Immature natural killer cell (primary cell): ENCODE measurements around the gene LIN54. TPM values are rescaled to one million over a fixed set of nuclear protein-coding genes. Genes with fewer than 3 reads are reported as not detected.

ENCODE experiments used
- DNase-seq, 3 donors: peaks; one replicate each; pipeline ENCODE4 v3.0.0; 2022; ENCODE audit warnings: mixed read lengths in 1 of 3
- H3K27ac Mint-ChIP-seq, 6 donors: one replicate each; pipeline ENCODE4 v1.8.0; 2020; ENCODE audit warnings: mixed read lengths in 6 of 6, mild to moderate bottlenecking in 5 of 6, inconsistent platforms in 4 of 6, moderate library complexity in 3 of 6
- H3K27me3 Mint-ChIP-seq, 3 donors: one replicate each; pipeline ENCODE4 v1.8.0; 2020 to 2021; ENCODE audit warnings: low read depth in 3 of 3, mild to moderate bottlenecking in 3 of 3, mixed read lengths in 3 of 3, moderate library complexity in 3 of 3, inconsistent platforms in 1 of 3
- H3K36me3 Mint-ChIP-seq, 3 donors: one replicate each; pipeline ENCODE4 v1.8.0; 2020; ENCODE audit warnings: mixed read lengths in 3 of 3, inconsistent platforms in 2 of 3, mild to moderate bottlenecking in 2 of 3
- H3K4me1 Mint-ChIP-seq, 2 donors: one replicate each; pipeline ENCODE4 v1.8.0; 2020; ENCODE audit warnings: inconsistent platforms in 2 of 2, mild to moderate bottlenecking in 2 of 2, mixed read lengths in 2 of 2, moderate library complexity in 1 of 2
- H3K4me3 Mint-ChIP-seq, 5 donors: one replicate each; pipeline ENCODE4 v1.8.0; 2020; ENCODE audit warnings: mild to moderate bottlenecking in 5 of 5, mixed read lengths in 5 of 5, inconsistent platforms in 3 of 5, moderate library complexity in 3 of 5
- H3K9me3 Mint-ChIP-seq, 6 donors: one replicate each; pipeline ENCODE4 v1.8.0; 2020; ENCODE audit warnings: mild to moderate bottlenecking in 6 of 6, mixed read lengths in 6 of 6, inconsistent platforms in 4 of 6, moderate library complexity in 3 of 6
- polyA plus RNA-seq, 3 donors: library from polyadenylated mRNA; unstranded; fragments of 300-500 nt; fragmentation: Illumina TruSeq; gene quantifications; one replicate each; pipeline ENCODE4 v1.2.3, GENCODE V29; 2021

The LIN54 gene
- polyA plus RNA-seq, 3 donors from 2014 or later = 5.5 to 13.1 (median 6.9) TPM

DNA sequence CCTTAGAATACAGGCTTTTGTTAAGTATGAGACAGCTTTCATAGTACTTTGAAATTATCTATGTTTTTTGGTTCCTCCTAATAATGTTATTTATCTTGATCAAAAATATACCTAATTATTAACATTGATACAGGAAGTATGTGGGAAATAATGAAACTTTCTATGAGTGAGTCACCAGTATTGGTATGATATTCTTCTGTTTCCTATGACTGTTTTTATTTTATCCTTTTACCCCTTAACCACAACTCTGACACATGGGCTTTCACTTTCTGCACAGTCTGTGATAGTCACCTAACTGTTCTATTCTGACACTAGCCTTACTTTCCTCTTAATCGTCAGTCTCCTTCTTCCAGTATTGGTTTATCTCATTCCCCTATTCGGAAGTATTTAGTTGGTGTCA, 105.4 kb downstream of the LIN54 start:
- DNase-seq = peak; percentile 39 to 58 (median 42)
- peaks cover 0 to 4% (median 0%) of the 10 kb centered on the region in 3 donors for H3K27me3 Mint-ChIP-seq
- H3K4me1 Mint-ChIP-seq = peaks cover 7 to 16% of the 10 kb centered on the region in 2 donors
- H3K9me3 Mint-ChIP-seq = no peaks in the 10 kb centered on the region
- H3K36me3 Mint-ChIP-seq = peaks cover 3 to 10% (median 4%) of the 10 kb centered on the region in 3 donors
- H3K4me3 Mint-ChIP-seq = peak overlapping the region in 3 of 5 donors; percentile 8 to 55 (median 12)
- peak overlapping the region; percentile 23 to 85 (median 56) for H3K27ac Mint-ChIP-seq

DNA sequence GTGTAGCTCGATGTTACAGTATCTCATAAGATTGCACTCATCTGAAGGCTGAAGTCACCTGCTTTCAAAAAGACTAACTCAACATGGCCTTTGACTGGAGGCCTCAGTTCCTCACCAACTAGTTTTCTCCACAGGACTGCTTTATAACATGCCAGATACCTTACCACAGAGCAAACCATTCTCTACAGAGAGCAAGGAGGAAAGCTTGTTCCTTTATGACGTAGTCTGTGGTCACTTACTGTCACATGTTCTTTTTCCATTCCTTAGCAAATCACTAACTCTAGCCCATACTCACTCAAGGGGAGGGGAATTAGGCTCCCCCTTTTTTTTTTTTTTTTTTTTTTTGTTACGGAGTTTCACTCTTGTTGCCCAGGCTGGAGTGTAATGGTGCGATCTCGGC, 106.9 kb downstream of the LIN54 start:
- H3K4me1 Mint-ChIP-seq = peaks cover 7 to 16% of the 10 kb centered on the region in 2 donors
- DNase-seq = no peak
- peaks cover 0 to 4% (median 0%) of the 10 kb centered on the region in 3 donors for H3K27me3 Mint-ChIP-seq
- no peak overlapping the region for H3K4me3 Mint-ChIP-seq
- peak overlapping the region in 2 of 6 donors; percentile 15 to 18 for H3K27ac Mint-ChIP-seq
- peaks cover 3 to 4% (median 4%) of the 10 kb centered on the region in 3 donors for H3K36me3 Mint-ChIP-seq
- no peaks in the 10 kb centered on the region for H3K9me3 Mint-ChIP-seq

DNA sequence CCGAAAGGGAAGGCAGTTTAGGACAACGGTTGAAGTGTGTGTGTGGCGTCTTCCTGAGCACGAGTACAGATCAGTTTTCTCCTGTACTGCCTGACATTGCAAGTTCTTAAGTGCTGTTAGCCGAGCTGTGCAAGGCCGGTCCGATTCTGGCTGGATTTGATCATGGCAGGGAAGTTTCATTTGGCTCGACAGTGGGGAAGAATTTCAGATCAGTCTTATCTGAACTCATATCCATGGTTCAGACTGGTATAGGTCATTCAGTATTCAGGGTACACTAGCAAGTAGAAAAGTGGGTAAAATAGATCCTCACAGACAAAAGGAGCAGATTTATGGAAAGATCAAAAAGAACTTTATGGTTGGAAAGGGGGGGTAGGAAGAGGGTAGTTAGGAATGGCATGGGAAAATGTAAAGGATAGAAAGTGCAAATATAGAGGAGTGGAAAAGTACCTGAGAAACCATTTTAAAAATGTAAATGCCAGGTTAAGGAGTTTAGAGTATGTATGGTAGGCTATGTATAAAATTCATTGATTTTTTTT, 109.4 kb downstream of the LIN54 start:
- Mint-ChIP-seq H3K27ac (no peak overlapping the region), H3K4me3 (no peak overlapping the region), H3K27me3 (peaks cover 0 to 4% (median 0%) of the 10 kb centered on the region in 3 donors), H3K36me3 (peaks cover 2 to 6% (median 5%) of the 10 kb centered on the region in 3 donors), H3K9me3 (no peaks in the 10 kb centered on the region), H3K4me1 (peaks cover 10 to 24% of the 10 kb centered on the region in 2 donors)
- no peak for DNase-seq

DNA sequence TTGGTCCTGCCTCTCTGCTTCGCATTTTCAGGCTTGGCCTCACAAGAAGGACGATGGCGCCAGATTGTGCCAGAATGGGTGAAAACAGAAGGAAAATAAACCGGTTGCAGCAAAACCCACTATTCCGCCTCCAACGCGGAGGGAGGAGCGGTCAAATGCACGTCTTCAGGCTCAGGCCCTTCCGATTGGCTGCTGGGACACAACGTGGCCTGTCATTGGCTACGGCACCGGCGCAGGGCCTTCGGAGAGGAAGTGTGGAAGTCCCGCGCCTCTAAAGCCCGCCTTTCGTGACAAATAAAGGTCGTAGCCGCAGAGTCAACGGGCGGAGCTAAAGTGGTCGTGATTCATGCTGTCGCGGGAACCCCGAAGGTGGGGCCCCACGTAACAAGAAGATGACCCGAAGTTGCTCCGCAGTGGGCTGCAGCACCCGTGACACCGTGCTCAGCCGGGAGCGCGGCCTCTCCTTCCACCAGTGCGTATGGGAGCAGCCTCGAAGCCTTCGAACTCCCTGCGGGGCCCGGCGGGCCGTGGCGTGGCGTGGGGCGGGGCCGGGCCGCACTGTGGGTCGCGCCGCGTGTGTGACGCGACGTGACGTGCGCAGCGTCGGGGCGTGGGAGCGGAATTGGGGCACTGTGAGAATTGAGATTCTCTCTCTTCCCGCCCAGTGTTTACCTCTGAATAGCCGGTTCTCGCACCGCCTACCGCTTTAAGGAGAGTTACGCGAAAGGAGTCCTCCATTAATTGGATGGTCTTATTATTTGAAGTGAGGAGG, 110.0 kb downstream of the LIN54 start, which contains the start of gene THAP9:
Gene THAP9, plus strand, starts transcription at position 325 of the 772 bp plus-strand sequence. Its CDS starts 68 bp downstream, at position 393.
- no peaks in the 10 kb centered on the region for H3K9me3 Mint-ChIP-seq
- H3K27ac Mint-ChIP-seq = no peak within 1 kb of the TSS
- peaks cover 2 to 8% (median 5%) of the 10 kb centered on the region in 3 donors for H3K36me3 Mint-ChIP-seq

DNA sequence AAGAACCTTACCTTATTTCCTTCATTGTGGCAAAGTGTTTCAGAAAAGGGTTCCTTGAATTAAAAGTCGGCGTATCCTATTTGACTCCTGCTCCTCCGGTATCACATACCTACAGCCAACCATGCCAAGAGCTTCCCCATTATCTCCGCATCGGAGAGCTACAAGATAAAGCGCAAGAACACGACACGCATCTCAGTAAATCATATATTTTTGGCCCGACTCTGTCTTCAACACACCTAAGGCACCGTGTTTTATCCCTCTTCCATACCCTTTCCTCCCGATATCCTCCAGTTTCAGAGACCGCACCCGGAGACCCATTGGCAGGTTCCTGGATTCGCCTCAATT, 110.6 kb downstream of the LIN54 start:
- Mint-ChIP-seq H3K27ac (no peak overlapping the region), H3K36me3 (peaks cover 4 to 10% (median 5%) of the 10 kb centered on the region in 3 donors), H3K4me1 (peaks cover 5 to 22% of the 10 kb centered on the region in 2 donors), H3K27me3 (peaks cover 0 to 3% (median 0%) of the 10 kb centered on the region in 3 donors), H3K9me3 (no peaks in the 10 kb centered on the region), H3K4me3 (no peak overlapping the region)
- DNase-seq = no peak

More for the DNA sequence above, 110.0 kb downstream of the LIN54 start, which contains the start of gene THAP9:
- Mint-ChIP-seq H3K4me3 (no peak within 1 kb of the TSS), H3K4me1 (peaks cover 9 to 26% of the 10 kb centered on the region in 2 donors), H3K27me3 (peaks cover 0 to 4% (median 2%) of the 10 kb centered on the region in 3 donors)
- DNase-seq = peak; percentile 97 to 98 (median 98)

DNA sequence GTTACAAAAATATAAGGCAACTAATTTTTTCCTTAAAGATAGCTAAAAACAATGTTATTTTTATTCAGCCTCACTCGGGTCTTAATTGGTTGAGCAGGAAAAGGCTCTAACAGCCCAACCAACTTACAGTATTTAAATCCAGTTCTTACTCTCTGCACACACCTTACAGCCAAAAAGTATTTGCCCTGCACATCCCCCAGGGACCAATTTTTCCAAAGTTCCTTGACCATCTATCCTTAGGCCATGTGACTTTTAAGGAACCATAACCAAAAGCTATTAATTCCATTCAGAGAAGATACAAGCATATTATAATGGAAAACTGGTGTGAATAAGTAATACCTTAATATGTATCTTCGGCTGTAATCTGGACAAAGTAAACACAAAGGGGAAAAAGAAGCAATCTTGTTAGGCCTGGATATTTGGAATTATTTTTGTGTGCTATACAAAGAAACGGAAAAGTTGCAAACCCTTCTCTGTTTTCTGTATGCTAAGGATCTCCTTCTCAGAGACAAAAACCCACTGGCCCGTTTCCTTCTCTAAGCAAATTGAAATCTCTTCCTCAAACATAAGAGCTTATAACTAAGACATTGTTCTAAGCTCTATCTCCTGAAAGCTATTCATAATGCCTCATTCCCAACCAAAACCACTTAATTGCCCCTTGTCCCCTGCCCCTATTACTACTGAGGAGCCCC, 111.1 kb downstream of the LIN54 start:
- Mint-ChIP-seq H3K36me3 (peaks cover 6 to 13% (median 7%) of the 10 kb centered on the region in 3 donors), H3K27me3 (peaks cover 0 to 3% (median under 1%) of the 10 kb centered on the region in 3 donors), H3K27ac (no peak overlapping the region), H3K9me3 (no peaks in the 10 kb centered on the region), H3K4me3 (no peak overlapping the region), H3K4me1 (peaks cover 3 to 18% of the 10 kb centered on the region in 2 donors)
- no peak for DNase-seq

DNA sequence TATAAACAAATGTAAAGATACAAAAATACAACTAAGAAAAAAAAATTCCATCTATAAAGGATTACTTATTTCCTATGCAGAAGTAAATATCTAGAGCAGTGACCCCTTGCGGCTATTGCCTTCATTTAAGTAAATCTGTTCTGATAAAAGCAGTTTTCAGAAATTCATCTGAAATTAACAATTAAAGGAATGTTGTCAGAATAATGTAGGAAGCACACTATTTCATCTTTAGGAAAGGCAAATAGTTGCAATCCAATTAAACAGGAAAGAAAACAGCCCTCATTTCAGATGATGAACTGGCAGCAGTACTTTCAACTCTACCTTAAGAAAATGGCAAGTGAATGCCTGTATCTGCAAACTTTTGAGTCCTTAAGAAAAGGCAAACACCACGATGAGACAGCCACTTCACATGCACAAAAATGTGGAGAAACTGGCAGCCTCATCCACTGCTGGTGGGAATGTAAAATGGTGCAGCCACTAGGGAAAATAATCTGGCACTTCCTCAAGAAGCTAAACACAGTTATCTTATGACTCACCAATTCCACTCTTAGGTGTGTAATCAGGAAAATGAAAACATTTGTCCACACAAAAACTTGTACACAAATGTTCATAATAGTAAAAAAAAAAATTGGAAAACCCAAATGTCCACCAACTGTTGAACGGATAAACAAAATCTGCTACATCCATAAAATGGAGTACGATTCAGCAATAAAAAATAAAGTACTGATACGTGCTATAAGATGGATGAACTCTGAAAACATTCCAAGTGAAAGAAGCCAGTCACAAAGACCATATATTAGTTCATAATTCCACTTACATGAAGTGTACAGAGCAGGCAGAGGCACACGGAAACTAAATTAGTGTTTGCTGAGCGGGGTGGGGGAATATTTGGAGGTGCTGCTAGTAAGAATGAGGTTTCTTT, 112.0 kb downstream of the LIN54 start:
- no peak overlapping the region for H3K27ac Mint-ChIP-seq
- DNase-seq = no peak

DNA sequence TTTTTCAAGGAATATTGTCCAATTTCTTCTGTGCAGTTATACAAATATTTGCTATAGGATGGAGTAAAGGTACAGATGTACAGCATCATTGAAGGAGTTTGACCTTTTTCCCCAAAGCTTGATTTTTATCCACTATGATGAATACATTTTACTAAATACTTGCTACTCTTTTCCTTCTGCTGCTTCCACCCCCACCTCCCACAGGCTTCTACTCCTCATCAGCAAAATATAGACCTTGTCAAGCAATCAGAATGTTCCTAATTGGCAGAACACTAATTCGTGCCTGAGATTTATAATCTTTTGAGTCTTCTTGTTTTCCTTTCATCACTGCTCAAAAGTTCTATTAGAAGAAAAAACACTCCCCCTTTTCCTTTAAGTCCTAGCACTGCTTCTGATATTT, 113.9 kb downstream of the LIN54 start:
- no peaks in the 10 kb centered on the region for H3K9me3 Mint-ChIP-seq
- peaks cover 4 to 32% of the 10 kb centered on the region in 2 donors for H3K4me1 Mint-ChIP-seq
- H3K27ac Mint-ChIP-seq = peak overlapping the region in 5 of 6 donors; percentile 11 to 61 (median 32)
- H3K27me3 Mint-ChIP-seq = peaks cover 0 to 3% (median 2%) of the 10 kb centered on the region in 3 donors
- no peak overlapping the region for H3K4me3 Mint-ChIP-seq
- peaks cover 11 to 20% (median 11%) of the 10 kb centered on the region in 3 donors for H3K36me3 Mint-ChIP-seq
- no peak for DNase-seq

More for the DNA sequence above, 112.0 kb downstream of the LIN54 start:
- Mint-ChIP-seq H3K9me3 (no peaks in the 10 kb centered on the region), H3K4me3 (no peak overlapping the region), H3K36me3 (peaks cover 11 to 20% (median 11%) of the 10 kb centered on the region in 3 donors), H3K4me1 (peaks cover 3 to 22% of the 10 kb centered on the region in 2 donors), H3K27me3 (peaks cover 0 to 3% (median 2%) of the 10 kb centered on the region in 3 donors)

DNA sequence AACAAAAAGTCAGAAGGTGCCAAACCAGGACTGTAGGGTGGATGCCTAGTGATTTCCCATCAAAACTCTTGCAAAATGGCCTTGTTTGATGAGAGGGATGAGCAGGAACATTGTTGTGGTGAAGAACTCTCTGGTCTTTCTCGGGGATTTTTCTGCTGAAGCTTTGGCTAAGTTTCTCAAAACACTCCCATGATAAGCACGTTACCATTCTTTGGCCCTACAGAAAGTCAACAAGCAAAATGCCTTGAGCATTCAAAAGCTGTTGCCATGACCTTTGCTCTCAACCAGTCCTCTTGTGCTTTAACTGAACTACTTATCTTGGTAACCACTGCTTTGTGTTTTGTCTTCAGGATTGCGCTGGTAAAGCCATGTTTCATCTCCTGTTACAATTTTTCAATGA, 116.7 kb downstream of the LIN54 start:
- Mint-ChIP-seq H3K36me3 (peaks cover 11 to 20% (median 11%) of the 10 kb centered on the region in 3 donors), H3K9me3 (no peaks in the 10 kb centered on the region), H3K27ac (peak overlapping the region; percentile 9 to 75 (median 40)), H3K4me3 (no peak overlapping the region), H3K27me3 (peaks cover 16 to 22% (median 19%) of the 10 kb centered on the region in 3 donors), H3K4me1 (peaks cover 28 to 56% of the 10 kb centered on the region in 2 donors)
- DNase-seq = no peak

DNA sequence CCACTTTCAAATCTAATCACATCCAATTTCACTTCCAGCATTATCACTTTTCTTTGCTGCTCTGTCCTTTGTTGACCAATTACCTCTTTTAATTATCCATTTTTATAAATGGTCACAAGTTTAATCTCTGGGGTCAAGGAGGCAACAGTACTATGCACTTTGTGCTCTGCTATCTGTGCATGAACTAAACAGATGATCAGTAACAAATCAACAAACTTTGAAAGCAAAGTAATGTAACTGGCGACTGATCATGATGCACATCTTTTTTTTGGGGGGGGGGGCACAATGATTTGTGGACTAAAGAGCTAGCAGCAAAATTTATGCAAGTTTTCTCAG, 118.2 kb downstream of the LIN54 start:
- DNase-seq = no peak
- peak overlapping the region; percentile 98 to 99 (median 99) for H3K27ac Mint-ChIP-seq
- peak overlapping the region; percentile 24 to 97 (median 96) for H3K4me3 Mint-ChIP-seq
- peaks cover 16 to 22% (median 19%) of the 10 kb centered on the region in 3 donors for H3K27me3 Mint-ChIP-seq
- H3K36me3 Mint-ChIP-seq = peaks cover 11 to 20% (median 11%) of the 10 kb centered on the region in 3 donors
- peaks cover 31 to 61% of the 10 kb centered on the region in 2 donors for H3K4me1 Mint-ChIP-seq
- no peaks in the 10 kb centered on the region for H3K9me3 Mint-ChIP-seq

DNA sequence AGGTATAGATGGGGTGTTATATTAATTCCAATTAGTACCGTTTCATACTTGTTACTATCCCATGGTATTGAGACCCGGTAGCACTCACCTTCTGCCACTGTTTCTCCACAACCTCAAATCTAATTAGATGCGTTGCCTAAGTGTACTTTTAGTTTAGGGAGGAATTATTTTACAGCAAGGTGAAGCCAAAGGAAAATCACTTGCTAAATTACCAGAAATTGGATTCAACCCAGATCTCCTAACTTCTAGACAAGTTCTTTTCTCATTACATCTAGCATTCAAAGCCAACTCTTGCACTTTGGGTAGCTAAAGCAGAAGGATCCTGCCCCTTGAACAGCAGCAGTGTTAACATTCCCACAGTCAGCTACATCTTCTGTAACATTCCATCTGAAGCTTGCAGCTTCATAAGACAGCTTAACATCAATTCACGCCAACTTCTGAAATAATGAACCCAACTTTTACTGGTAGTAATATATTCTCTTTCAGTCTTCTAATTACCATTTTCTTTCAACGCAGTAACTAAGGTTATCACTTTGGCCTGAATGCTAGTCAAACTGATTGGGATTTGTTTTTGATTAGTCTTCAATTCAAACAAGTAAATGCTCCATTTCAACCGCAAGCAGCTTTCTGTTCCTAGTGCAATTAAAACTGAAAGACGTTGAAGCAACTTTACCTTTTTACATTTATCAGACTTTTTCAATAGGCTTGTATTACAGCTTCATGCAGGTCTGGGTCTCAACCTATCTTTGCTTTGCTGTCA, 118.7 kb downstream of the LIN54 start:
- H3K4me3 Mint-ChIP-seq = peak overlapping the region; percentile 95 to 98 (median 96)
- H3K27ac Mint-ChIP-seq = peak overlapping the region; percentile 98 to 99 (median 99)
- DNase-seq = no peak
- no peaks in the 10 kb centered on the region for H3K9me3 Mint-ChIP-seq
- H3K36me3 Mint-ChIP-seq = peaks cover 8 to 17% (median 11%) of the 10 kb centered on the region in 3 donors
- H3K27me3 Mint-ChIP-seq = peaks cover 16 to 22% (median 19%) of the 10 kb centered on the region in 3 donors
- peaks cover 34 to 62% of the 10 kb centered on the region in 2 donors for H3K4me1 Mint-ChIP-seq
